GM19035 (cell line): ENCODE data around the gene SUGT1.

Source experiments
- ATAC-seq: cut with Tn5 transposase; IDR thresholded peaks from one replicate; pipeline ENCODE4 v1.9.1; 2021; ENCODE audit not compliant: unreplicated experiment

Gene SUGT1

DNA sequence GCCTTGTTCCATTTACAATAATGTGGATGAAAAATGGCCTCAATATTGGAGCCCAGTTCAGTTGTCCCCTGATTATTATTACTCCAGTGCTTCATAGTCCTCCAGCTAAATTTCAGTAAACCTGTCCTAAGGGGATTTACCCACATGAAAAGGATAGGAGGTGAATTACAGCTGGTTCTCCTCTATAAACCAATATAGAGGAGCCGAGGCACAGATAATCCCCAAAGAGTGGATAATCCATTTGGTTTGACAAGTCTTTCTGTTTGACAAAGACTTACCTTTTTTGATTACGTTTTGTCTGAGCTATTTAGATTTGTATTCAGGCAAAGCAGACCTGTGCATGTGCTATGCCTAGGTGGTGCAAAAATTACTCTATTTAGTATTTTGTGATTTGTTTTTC, 84.3 kb downstream of the SUGT1 start:
- no peak for ATAC-seq

DNA sequence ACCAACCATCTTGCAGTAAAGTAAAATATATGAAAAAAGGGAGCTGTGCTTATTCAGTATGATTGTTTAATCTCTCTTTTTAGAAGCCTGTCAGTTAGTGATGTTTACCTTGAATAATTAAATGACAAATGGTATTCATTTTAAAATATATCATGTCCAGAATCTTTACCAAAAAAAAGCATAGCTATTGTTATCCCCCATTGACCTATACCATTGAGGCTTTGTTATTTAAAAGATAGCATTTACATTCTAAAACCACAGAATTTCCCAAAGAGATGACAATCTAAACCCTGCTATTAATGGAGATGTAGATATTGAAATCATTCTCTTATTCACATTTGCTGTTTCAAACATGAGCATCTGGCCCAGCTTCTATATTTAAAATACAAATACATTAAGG, 84.8 kb downstream of the SUGT1 start:
- ATAC-seq = no peak

- ATAC-seq = no peak
Measured at GRCh38 chr13:52737965-52738364, 85.3 kb downstream of the SUGT1 start.

DNA sequence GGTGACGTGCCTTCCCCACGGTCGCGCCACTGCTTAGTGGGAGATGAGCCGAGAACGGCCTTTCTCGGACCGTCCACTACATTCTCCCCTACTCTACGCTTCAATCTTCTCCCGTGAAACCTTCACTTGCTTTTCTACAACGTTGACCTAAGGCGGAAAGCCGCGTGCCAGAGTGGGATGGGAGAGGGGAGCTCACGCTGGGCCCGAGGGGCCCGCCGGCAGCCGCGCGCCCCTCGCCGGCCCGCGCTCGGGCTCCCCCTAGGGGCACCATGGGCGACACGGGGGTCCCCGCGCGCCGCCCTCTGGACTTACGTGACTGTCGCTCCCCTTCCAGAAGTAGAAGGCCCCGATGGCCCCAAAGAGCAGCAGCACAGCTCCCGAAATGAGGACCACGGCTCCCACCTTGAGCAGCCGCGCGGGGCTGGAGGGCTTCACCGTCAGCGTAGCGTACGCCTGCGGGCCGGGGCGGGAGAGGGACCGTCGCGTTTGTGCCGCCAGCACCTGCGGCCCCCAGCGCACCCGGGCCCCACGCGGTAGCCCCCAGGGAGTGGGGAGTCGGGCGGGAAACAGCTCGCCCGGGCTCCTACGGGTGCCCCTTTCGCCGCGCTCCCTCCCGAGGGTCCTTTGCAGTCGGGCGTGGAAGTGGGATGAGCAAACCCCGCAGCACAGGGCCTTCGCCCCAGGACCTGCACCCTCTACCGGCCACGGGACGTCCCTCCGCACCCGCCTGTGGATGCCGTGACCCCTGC, 86.3 kb downstream of the SUGT1 start:
- no peak for ATAC-seq

- ATAC-seq = no peak
Measured at GRCh38 chr13:52739468-52740071, 86.9 kb downstream of the SUGT1 start, which contains the start of gene CNMD. TSS of gene CNMD (minus strand) at chr13:52739820. CDS start at chr13:52739701, 119 bp downstream.

DNA sequence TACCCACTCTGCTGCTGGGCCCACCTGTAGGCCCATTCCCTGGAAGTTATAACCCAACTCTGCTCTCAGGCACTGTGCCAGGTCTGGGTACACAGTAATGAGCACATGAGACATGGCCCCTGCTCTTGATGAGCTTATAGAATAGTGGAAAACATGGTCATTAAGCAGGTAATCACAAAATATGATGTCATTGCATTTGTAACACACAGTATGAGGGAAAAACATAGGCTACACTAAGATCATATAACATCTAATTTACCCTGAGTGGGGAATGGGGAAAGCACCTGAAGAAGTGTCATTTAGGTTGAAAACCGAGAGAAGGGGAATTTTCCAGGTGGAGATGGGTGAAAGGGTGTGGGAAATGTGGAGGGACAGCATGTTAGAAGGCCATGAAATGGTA, 90.9 kb downstream of the SUGT1 start:
- no peak for ATAC-seq

GRCh38 chr13:52743988-52744387, 91.4 kb downstream of the SUGT1 start:
- no peak for ATAC-seq

DNA sequence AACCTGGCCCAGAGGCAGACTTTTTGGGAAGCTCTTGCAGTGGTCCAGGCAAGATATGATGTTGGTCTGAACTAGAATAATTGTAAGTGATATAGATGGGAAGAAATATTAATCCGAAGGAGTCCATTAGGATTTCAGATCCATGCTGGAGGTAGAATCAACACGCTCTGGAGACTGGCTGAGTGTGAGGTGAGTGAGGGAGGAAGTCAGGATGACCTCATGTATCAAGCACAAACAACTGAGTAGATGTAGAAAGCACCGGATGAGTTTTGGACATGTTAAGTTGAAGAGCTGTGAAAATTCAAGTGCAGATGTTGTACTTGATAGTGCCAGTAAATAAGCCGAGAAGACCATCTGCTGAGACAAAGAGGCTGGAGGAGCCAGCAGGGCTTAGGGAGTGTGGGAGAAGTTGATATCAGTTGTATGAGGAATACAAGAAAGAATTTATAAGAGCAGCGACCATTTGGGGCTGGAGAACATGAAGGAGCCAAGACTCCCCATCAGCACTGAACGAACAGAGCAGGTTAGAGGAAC, 92.3 kb downstream of the SUGT1 start:
- ATAC-seq = no peak

DNA sequence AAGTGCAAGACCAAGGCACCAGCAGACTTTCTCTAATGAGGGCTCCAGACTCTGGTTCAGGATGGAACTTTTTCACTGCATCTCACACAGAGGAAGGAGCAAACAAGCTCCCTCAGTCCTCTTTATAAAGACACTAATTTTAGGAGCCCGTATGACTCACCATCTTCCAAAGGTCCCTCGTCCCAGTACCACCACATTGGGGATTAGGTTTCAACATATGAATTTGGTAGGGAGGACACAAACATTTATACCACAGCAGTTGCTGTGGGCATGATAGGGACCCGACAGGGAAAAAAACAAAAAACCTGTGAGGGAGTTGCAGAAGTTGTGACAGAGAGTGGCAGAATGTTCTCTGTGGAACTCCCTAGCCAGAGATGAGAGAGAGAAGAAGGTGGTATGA, 93.5 kb downstream of the SUGT1 start:
- ATAC-seq = no peak

- ATAC-seq = no peak
Measured at GRCh38 chr13:52749419-52749818, 96.8 kb downstream of the SUGT1 start.
